ENCODE results near the gene SAFB. TPM values are rescaled to one million over a fixed set of nuclear protein-coding genes. Genes with fewer than 3 reads are reported as not detected.
"Not testable (repeated sequence)": the region's sequence is repeated elsewhere in the genome, so short reads cannot be mapped to it uniquely, and the experiment has no call there.

SAFB gene
- total RNA-seq, 1 experiment from 2014 or later = 143 TPM

DNA sequence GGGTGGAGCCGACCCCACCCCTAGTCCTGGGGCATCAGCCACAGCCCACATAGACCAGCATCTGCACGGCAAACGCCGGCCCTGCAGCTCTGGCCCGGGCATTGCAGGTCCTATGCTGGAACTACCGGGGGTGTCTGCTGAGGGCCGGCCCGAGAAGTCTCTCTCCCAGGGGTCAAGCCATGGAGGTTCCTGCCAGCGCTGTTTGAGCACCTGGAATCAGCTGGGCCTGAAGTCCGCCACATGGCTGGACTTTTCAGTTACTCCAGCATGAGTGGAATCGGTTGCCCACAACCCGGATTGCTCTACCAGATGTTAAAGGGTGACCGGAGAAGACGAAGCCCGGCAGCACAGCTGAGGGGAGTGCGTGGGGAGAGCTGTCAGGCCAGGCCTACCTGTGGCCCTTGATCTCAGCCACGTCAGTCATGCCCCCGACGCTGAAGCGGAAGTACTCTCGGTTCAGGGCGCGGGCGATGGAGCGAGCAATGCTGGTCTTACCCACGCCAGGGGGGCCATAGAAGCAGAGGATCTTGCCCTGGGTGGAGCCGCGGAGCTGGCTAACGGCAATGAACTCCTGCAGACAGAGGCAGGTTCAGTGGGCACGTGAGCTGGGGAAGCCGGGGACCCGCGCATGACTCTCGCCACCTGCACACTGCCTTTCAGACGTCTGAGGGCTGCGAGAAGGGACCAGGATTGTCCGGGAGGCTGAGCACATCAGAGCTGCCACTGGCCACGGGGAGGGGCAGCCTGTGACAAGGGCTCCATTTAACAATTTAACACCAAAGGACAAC, 75.9 kb downstream of the SAFB start (continued):
- TF ChIP-seq JUND (IDR thresholded peaks at IDR 0.05) = no peak

DNA sequence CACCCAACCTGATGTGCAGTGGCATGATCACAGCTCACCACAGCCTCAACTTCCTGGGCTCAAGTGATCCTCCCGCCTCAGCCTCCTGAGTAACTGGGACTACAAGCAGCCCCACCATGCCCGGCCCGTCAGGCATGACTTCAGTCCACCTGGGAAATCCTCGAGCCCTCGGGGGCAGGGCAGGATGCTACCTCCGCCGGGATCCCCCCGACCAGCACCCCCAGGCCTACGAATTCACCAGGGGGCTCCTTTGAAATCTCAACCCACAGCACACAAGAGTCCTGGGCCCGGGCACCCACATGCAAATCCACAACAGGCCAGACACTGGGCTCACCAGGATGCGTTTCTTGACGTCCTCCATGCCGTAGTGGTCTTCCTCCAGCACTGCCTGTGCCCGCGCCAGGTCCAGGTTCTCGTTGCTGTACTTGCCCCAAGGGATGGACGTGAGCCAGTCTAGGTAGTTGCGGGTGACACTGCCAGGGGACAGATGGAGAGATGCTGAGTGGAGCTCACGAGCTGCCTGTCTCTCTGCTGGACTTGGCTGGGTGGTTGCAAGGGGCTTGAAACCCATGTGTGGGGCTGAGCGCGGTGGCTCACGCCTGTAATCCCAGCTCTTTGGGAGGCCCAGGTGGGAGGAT, 77.7 kb downstream of the SAFB start:
- ChIA-PET POLR2A (interaction anchor here (1.1 to 1.5 kb wide), 3 partner anchors 11 to 14 kb away, joined by 3 read pairs; partner anchors contain the start of gene RPL36), RAD21 (ENCODE audit: low non-redundant PET in 1 of 2, low total read pairs in 2 of 2, uncharacterized antibody in 2 of 2, unreplicated experiment in 2 of 2) (no interaction called here), CTCF (no interaction called here)
- H4K20me1 ChIP-seq (ENCODE audit: insufficient read depth) = no peaks in the 10 kb centered on the region
- no TSS peak for BruUV-seq (replicated peaks)
- TF ChIP-seq SP1 (IDR thresholded peaks at IDR 0.05; ENCODE audit: low read depth) (no peak), SIN3A (IDR thresholded peaks at IDR 0.05; ENCODE audit: low read depth) (no peak), JUND (IDR thresholded peaks at IDR 0.05) (no peak), CEBPB (IDR thresholded peaks at IDR 0.05; ENCODE audit: low read depth) (no peak), POLR2AphosphoS5 (IDR thresholded peaks at IDR 0.05; ENCODE audit: low read depth, low read length) (no peak), POLR2A (IDR thresholded peaks at IDR 0.05; ENCODE audit: borderline replicate concordance, extremely low read depth, insufficient read depth, insufficient read length) (no peak), EZH2 (IDR thresholded peaks at IDR 0.05) (no peak), RAD21 (IDR thresholded peaks at IDR 0.05; ENCODE audit: low read depth) (no peak), YY1 (IDR thresholded peaks at IDR 0.05; ENCODE audit: extremely low read depth, insufficient replicate concordance, low read depth, low read length) (no peak), TCF7L2 (IDR thresholded peaks at IDR 0.05; ENCODE audit: borderline replicate concordance, extremely low read depth, insufficient read depth, insufficient read length) (no peak), ATF3 (IDR thresholded peaks at IDR 0.05) (no peak), EGR1 (IDR thresholded peaks at IDR 0.05; ENCODE audit: low read depth) (no peak), CBX3 (IDR thresholded peaks at IDR 0.05; ENCODE audit: low read depth) (no peak), FOSL1 (IDR thresholded peaks at IDR 0.05; ENCODE audit: low read depth) (no peak), ELF1 (IDR thresholded peaks at IDR 0.05; ENCODE audit: borderline replicate concordance, low read depth) (no peak)
- TF ChIP-seq, protein P1, sequence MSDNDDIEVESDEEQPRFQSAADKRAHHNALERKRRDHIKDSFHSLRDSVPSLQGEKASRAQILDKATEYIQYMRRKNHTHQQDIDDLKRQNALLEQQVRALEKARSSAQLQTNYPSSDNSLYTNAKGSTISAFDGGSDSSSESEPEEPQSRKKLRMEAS (IDR thresholded peaks at IDR 0.05) = no peak
- TF ChIP-seq, protein P2, sequence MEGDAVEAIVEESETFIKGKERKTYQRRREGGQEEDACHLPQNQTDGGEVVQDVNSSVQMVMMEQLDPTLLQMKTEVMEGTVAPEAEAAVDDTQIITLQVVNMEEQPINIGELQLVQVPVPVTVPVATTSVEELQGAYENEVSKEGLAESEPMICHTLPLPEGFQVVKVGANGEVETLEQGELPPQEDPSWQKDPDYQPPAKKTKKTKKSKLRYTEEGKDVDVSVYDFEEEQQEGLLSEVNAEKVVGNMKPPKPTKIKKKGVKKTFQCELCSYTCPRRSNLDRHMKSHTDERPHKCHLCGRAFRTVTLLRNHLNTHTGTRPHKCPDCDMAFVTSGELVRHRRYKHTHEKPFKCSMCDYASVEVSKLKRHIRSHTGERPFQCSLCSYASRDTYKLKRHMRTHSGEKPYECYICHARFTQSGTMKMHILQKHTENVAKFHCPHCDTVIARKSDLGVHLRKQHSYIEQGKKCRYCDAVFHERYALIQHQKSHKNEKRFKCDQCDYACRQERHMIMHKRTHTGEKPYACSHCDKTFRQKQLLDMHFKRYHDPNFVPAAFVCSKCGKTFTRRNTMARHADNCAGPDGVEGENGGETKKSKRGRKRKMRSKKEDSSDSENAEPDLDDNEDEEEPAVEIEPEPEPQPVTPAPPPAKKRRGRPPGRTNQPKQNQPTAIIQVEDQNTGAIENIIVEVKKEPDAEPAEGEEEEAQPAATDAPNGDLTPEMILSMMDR (IDR thresholded peaks at IDR 0.05 in 2 of 3, conservative IDR thresholded peaks at IDR 0.05 in 1 of 3; ENCODE audit: borderline replicate concordance in 1 of 3, insufficient read depth in 1 of 3, low read depth in 2 of 3, low read length in 2 of 3) = no peak
- intact Hi-C loops (cut with micrococcal nuclease) = no loop called here
- no peak overlapping the region for H3K27ac ChIP-seq (ENCODE audit: low read depth, low read length)
- no peak for DNase-seq (ENCODE audit: low read depth, low spot score)
- peaks cover 17 to 46% of the 10 kb centered on the region in 2 experiments; a peak in 3 of 4 replicates for H3K36me3 ChIP-seq (ENCODE audit: control insufficient read depth in 1 of 2, insufficient read depth in 2 of 2, low read length in 2 of 2)
- no peak overlapping the region for H2AFZ ChIP-seq (ENCODE audit: low read depth, low read length, poor library complexity, severe bottlenecking)
- no peaks in the 10 kb centered on the region for H3K9me2 ChIP-seq (ENCODE audit: insufficient read depth)
- H3K9me3 ChIP-seq (ENCODE audit: control insufficient read depth in 1 of 2, insufficient read depth in 1 of 2, low read depth in 1 of 2, low read length in 2 of 2) = no peaks in the 10 kb centered on the region
- H3K4me3 ChIP-seq (replicated peaks in 1 of 2; ENCODE audit: low read depth in 1 of 2, low read length in 2 of 2) = no peak overlapping the region
- H3K27me3 ChIP-seq (ENCODE audit: insufficient read depth, low read length) = no peaks in the 10 kb centered on the region
- peaks cover 20% of the 10 kb centered on the region for H3K79me2 ChIP-seq (ENCODE audit: insufficient read depth, low read length)
- no peak overlapping the region for H3K9ac ChIP-seq (ENCODE audit: low read length)
- no peaks in the 10 kb centered on the region; a peak in 1 of 4 replicates for H3K4me1 ChIP-seq (ENCODE audit: control insufficient read depth in 1 of 2, insufficient read depth in 2 of 2, low read length in 2 of 2)
- no peak for ATAC-seq
- H3K4me2 ChIP-seq (ENCODE audit: low read length) = no peak overlapping the region

GRCh38 chr19:5702053-5702410, 79.1 kb downstream of the SAFB start:
- intact Hi-C loops (cut with micrococcal nuclease); RAD21 ChIA-PET (ENCODE audit: low non-redundant PET in 1 of 2, low total read pairs in 2 of 2, uncharacterized antibody in 2 of 2, unreplicated experiment in 2 of 2); H2AFZ ChIP-seq (ENCODE audit: low read depth, low read length, poor library complexity, severe bottlenecking); POLR2A ChIA-PET; H3K4me2 ChIP-seq (ENCODE audit: low read length); CTCF ChIA-PET; BruUV-seq (replicated peaks); H3K27ac ChIP-seq (ENCODE audit: low read depth, low read length); H3K27me3 ChIP-seq (ENCODE audit: insufficient read depth, low read length); H3K9me3 ChIP-seq (ENCODE audit: control insufficient read depth in 1 of 2, insufficient read depth in 1 of 2, low read depth in 1 of 2, low read length in 2 of 2); H4K20me1 ChIP-seq (ENCODE audit: insufficient read depth); H3K9ac ChIP-seq (ENCODE audit: low read length); H3K9me2 ChIP-seq (ENCODE audit: insufficient read depth); DNase-seq (ENCODE audit: low read depth, low spot score); H3K4me1 ChIP-seq (ENCODE audit: control insufficient read depth in 1 of 2, insufficient read depth in 2 of 2, low read length in 2 of 2); ATAC-seq; H3K4me3 ChIP-seq (replicated peaks in 1 of 2; ENCODE audit: low read depth in 1 of 2, low read length in 2 of 2): not testable (repeated sequence)
- Histone ChIP-seq H3K79me2 (ENCODE audit: insufficient read depth, low read length) (peaks cover 20% of the 10 kb centered on the region; the same call in 1 of the 2 replicates), H3K36me3 (ENCODE audit: control insufficient read depth in 1 of 2, insufficient read depth in 2 of 2, low read length in 2 of 2) (peaks cover 21 to 51% of the 10 kb centered on the region in 2 experiments; a peak in 3 of 4 replicates)
